ENCODE measurements around the gene PLA2G12A. TPM values are rescaled to one million over a fixed set of nuclear protein-coding genes. Genes with fewer than 3 reads are reported as not detected.

Gene PLA2G12A
- 44.8 TPM for total RNA-seq

DNA sequence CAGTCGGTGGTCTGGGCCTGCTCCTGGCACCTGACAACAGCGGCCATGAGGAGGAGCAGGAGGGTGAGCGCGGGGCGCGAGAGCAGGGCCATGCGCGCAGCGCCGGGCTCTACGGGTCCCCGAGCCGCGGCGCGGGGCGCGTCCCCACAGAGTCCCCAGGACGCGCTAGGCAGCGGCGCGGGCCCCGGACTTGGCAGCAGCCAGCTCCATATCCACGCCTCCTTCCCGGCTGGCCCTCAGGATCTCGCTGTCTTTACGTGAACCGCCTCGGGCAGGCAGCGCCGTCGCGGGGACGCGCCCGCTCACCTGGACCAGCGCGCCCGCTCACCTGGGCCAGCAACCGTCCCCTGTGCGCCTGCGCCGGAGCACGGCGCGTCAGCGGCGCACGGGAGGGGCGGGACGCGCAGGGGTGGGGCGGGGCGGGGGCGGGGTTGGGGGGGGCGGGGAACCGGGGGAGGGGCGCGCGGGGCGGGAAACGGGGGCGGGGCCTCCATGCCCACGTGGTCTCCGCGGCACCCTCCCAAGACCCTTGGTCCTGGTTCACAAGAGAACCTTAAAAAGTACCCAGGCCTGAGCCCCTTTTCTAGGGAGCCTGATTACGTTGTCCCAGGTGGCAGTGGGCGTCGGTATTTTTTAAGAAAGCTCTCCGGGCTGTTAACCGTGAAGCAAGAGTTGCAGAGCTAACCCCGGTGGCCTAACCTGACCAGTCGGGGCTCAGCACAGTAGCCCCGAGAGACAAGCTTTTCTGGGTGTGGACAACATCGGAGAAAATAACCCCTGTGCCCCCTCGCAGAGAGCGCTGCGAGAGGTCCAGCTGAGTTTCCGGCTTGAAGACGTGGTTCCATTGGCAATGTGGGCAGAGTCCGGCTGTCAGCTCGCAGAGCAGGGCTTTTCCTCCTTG lies at the start of gene PLA2G12A:
PLA2G12A (minus strand) TSS at position 353 of the 901 bp plus-strand sequence; CDS start at position 92, 261 bp downstream.

DNA sequence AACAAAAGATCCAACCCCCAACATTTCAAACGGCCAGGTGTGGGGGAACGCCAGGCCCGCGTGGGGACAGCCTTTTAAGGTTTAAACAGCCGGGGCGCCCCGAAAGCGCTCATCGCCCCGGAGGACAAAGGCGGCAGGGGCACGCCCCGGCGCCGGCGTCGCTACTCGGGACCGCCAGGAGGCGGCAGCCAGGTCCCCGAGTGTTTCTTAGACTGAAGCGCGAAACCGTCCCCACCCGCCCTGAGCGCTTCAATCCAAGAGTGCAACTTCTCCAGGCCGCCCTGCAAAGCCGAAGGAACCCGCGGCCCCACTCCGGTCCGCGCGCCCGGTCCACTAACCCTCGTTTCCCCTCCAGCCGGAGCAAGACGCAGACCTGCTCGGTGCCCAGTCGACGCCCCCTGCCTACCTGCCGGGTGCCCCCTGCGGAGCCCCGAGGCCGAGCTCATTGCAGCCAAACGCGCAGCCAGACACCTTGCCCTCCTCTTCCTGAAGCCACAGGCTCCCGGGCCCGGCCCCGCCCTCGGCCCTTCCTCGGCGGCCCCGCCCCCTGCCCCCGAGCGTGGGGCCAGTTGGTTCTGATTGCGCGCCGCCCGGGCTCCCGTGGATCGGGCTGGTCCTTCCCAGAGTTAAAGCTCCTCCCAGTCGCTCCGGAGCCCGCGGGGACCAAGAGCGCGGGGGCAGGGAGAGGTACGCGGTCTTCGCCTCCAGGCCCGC lies 26.8 kb downstream of the PLA2G12A start, which contains the start of gene CASP6:
CASP6 (minus strand) TSS at position 496 of the 714 bp plus-strand sequence; CDS start at position 446, 50 bp downstream.

Small RNAs within 50 kb of the gene (small RNA-seq; reads per million reads assigned to genes)
- not detected for gene HIGD1AP14

Other genes with a start within 250 kb of the PLA2G12A start
- gene MCUB, start 169.8 kb downstream of the PLA2G12A start, total RNA-seq = 14.8 TPM
- 10.6 TPM for gene CASP6, start 26.6 kb downstream of the PLA2G12A start, total RNA-seq
- gene CFI, start 71.9 kb upstream of the PLA2G12A start, total RNA-seq = 5.1 TPM
- 6.2 TPM for gene GAR1, start 85.7 kb upstream of the PLA2G12A start, total RNA-seq
- 0.46 TPM for gene RRH, start 97.9 kb upstream of the PLA2G12A start, total RNA-seq
- gene LRIT3, start 118.0 kb upstream of the PLA2G12A start, total RNA-seq = 0.23 TPM
- gene EGF, start 182.8 kb upstream of the PLA2G12A start, total RNA-seq = 0.92 TPM